KMS-11 (cell line): Measurements from ENCODE around the gene MORN1.
A peak's percentile ranks its signal among the peaks of the same experiment; 100 is the strongest.

Experiments
- H2AFZ ChIP-seq: fragments of 200-600 bp; sonication (generic); 2 replicates; pipeline ENCODE4 v1.6.1; 2016; ENCODE audit warnings: antibody characterized with exemption, mixed run types, low read depth
- H3K27ac ChIP-seq: fragments of 200-600 bp; sonication (generic); 2 replicates; pipeline ENCODE4 v1.6.1; 2016; ENCODE audit warnings: mild to moderate bottlenecking, mixed run types
- H3K27me3 ChIP-seq: fragments of 200-600 bp; sonication (generic); 2 replicates; pipeline ENCODE4 v1.6.1; 2017; ENCODE audit warnings: mild to moderate bottlenecking, low read depth, mixed run types, moderate library complexity; ENCODE audit not compliant: insufficient read depth
- H3K36me3 ChIP-seq: fragments of 200-600 bp; sonication (generic); 2 replicates; pipeline ENCODE4 v1.6.1; 2017; ENCODE audit warnings: mild to moderate bottlenecking, mixed run types; ENCODE audit not compliant: insufficient read depth
- H3K4me1 ChIP-seq: fragments of 200-600 bp; sonication (generic); 2 replicates; pipeline ENCODE4 v1.6.1; 2016; ENCODE audit warnings: mild to moderate bottlenecking, low read depth, mixed run types; ENCODE audit not compliant: poor library complexity, severe bottlenecking
- H3K4me2 ChIP-seq: fragments of 200-600 bp; sonication (generic); 2 replicates; pipeline ENCODE4 v1.7.0; 2016; ENCODE audit warnings: mild to moderate bottlenecking, mixed run types
- H3K4me3 ChIP-seq: fragments of 200-600 bp; sonication (generic); IDR thresholded peaks from 2 replicates; pipeline ENCODE4 v1.6.1; 2017; ENCODE audit warnings: low read depth, low read length, mixed read lengths; ENCODE audit not compliant: insufficient read depth
- H3K79me2 ChIP-seq: fragments of 200-600 bp; sonication (generic); 2 replicates; pipeline ENCODE4 v1.6.1; 2016; ENCODE audit warnings: low read depth, mixed run types; ENCODE audit not compliant: insufficient read depth
- H3K9ac ChIP-seq: fragments of 200-600 bp; sonication (generic); 2 replicates; pipeline ENCODE4 v1.6.1; 2016; ENCODE audit warnings: mild to moderate bottlenecking, mixed run types
- H4K20me1 ChIP-seq: fragments of 200-600 bp; sonication (generic); 2 replicates; pipeline ENCODE4 v1.6.1; 2016; ENCODE audit warnings: mild to moderate bottlenecking, mixed run types; ENCODE audit not compliant: insufficient read depth
- CTCF ChIP-seq: fragments of 200-600 bp; sonication (generic); conservative IDR thresholded peaks from 2 replicates; pipeline ENCODE4 v1.6.1; 2017; ENCODE audit warnings: low read depth, mild to moderate bottlenecking, antibody characterized with exemption, low read length, moderate library complexity, mixed read lengths

The MORN1 gene

GRCh38 chr1:2384941-2385481 lies 6.3 kb downstream of the MORN1 start:
- Histone ChIP-seq H3K27ac (no peak overlapping the region), H3K36me3 (no peaks in the 10 kb centered on the region), H2AFZ (no peak overlapping the region), H3K27me3 (peaks cover 42% of the 10 kb centered on the region), H4K20me1 (no peaks in the 10 kb centered on the region), H3K4me2 (no peak overlapping the region), H3K4me3 (no peak overlapping the region), H3K9ac (no peak overlapping the region), H3K4me1 (peaks cover under 1% of the 10 kb centered on the region), H3K79me2 (no peaks in the 10 kb centered on the region)
- TF ChIP-seq CTCF = no peak

- Histone ChIP-seq H3K4me1 (no peaks in the 10 kb centered on the region), H3K79me2 (no peaks in the 10 kb centered on the region), H4K20me1 (no peaks in the 10 kb centered on the region), H3K9ac (no peak overlapping the region), H3K27me3 (peaks cover 49% of the 10 kb centered on the region), H3K36me3 (no peaks in the 10 kb centered on the region), H3K4me2 (no peak overlapping the region), H3K27ac (no peak overlapping the region), H3K4me3 (no peak overlapping the region), H2AFZ (no peak overlapping the region)
- TF ChIP-seq CTCF = no peak
Measured at GRCh38 chr1:2384130-2384860, 7.1 kb downstream of the MORN1 start.

GRCh38 chr1:2383576-2383975 lies 7.8 kb downstream of the MORN1 start:
- H2AFZ ChIP-seq = no peak overlapping the region
- H3K27ac ChIP-seq = no peak overlapping the region
- no peak overlapping the region for H3K4me3 ChIP-seq
- H3K4me1 ChIP-seq = no peaks in the 10 kb centered on the region
- H3K27me3 ChIP-seq = peaks cover 56% of the 10 kb centered on the region
- H3K9ac ChIP-seq = no peak overlapping the region
- H3K79me2 ChIP-seq = no peaks in the 10 kb centered on the region
- no peak for TF ChIP-seq CTCF
- no peaks in the 10 kb centered on the region for H4K20me1 ChIP-seq
- H3K4me2 ChIP-seq = no peak overlapping the region
- no peaks in the 10 kb centered on the region for H3K36me3 ChIP-seq

- peaks cover 64% of the 10 kb centered on the region for H3K27me3 ChIP-seq
- no peak overlapping the region for H3K4me2 ChIP-seq
- no peak overlapping the region for H3K4me3 ChIP-seq
- H3K36me3 ChIP-seq = no peaks in the 10 kb centered on the region
- no peak overlapping the region for H2AFZ ChIP-seq
- no peaks in the 10 kb centered on the region for H3K79me2 ChIP-seq
- no peak overlapping the region for H3K27ac ChIP-seq
- H3K4me1 ChIP-seq = no peaks in the 10 kb centered on the region
- TF ChIP-seq CTCF = peak; percentile 29; the same call in 1 of the 2 replicates
- H3K9ac ChIP-seq = no peak overlapping the region
- H4K20me1 ChIP-seq = no peaks in the 10 kb centered on the region
Measured at GRCh38 chr1:2382621-2383361, 8.6 kb downstream of the MORN1 start.
